ENCODE data around the gene PCNX2. TPM values are rescaled to one million over a fixed set of nuclear protein-coding genes. Genes with fewer than 3 reads are reported as not detected.

The PCNX2 gene
- total RNA-seq, 2 experiments from 2014 or later: 46.4 to 49.4 TPM

- H3K27ac ChIP-seq (ENCODE audit: low read depth in 1 of 2, low read length in 2 of 2): peak within 1 kb of the TSS in 1 of 2 donors; percentile 30
Observed at GRCh38 chr1:233327651-233328141, 32.2 kb upstream of the PCNX2 start, which contains the start of gene MAP3K21. Gene MAP3K21 (plus strand): TSS chr1:233327724. CDS start chr1:233328029, 305 bp downstream.

GRCh38 chr1:233326811-233327650 is 31.5 kb upstream of the PCNX2 start:
- TF ChIP-seq CTCF (IDR thresholded peaks at IDR 0.05): no peak
- H3K27me3 ChIP-seq (ENCODE audit: control insufficient read depth in 1 of 2, insufficient read depth in 2 of 2, low read length in 2 of 2): no peaks in the 10 kb centered on the region
- peaks cover 13% of the 10 kb centered on the region for H3K4me1 ChIP-seq (ENCODE audit: insufficient read depth, low read length)
- Mint-ChIP-seq H3K9me3 (no peaks in the 10 kb centered on the region), H3K27me3 (peaks cover 3% of the 10 kb centered on the region), H3K27ac (peak overlapping the region; percentile 77), H3K4me3 (peak overlapping the region; percentile 94), H3K4me1 (ENCODE audit: low read depth) (peaks cover 11% of the 10 kb centered on the region), H3K36me3 (ENCODE audit: low read depth) (no peaks in the 10 kb centered on the region)
- H3K27ac ChIP-seq (ENCODE audit: low read depth in 1 of 2, low read length in 2 of 2): peak overlapping the region in 1 of 2 donors; percentile 30
- POLR2A ChIA-PET: interaction anchor here (1.4 kb wide), 1 partner anchor 32 kb away, joined by 8 read pairs; the partner anchor contains the start of gene PCNX2
- H3K4me3 ChIP-seq (ENCODE audit: low read length): peak overlapping the region; percentile 49
- ATAC-seq (ENCODE audit: poor library complexity) (peak; percentile 92), DNase-seq (peak; percentile 72 to 98 (median 85))
- CTCF ChIA-PET: interaction anchor here (1.1 kb wide), 1 partner anchor 32 kb away, joined by 3 read pairs; no protein-coding TSS in a partner anchor
- H3K9me3 ChIP-seq (ENCODE audit: control insufficient read depth in 1 of 2, insufficient read depth in 1 of 2, low read length in 2 of 2): no peaks in the 10 kb centered on the region
- no peaks in the 10 kb centered on the region for H3K36me3 ChIP-seq (ENCODE audit: insufficient read depth, low read length)
- intact Hi-C loops (cut with DNase I, micrococcal nuclease): loop anchor here (2.0 to 10.0 kb wide), 3 partner anchors 32 to 1995 kb away; partner anchors contain the start of gene PCNX2 (in 1 of the 2)

More at GRCh38 chr1:233327651-233328141, 32.2 kb upstream of the PCNX2 start, which contains the start of gene MAP3K21:
- Mint-ChIP-seq H3K4me1 (ENCODE audit: low read depth) (peaks cover 11% of the 10 kb centered on the region), H3K36me3 (ENCODE audit: low read depth) (no peaks in the 10 kb centered on the region), H3K9me3 (no peaks in the 10 kb centered on the region), H3K27ac (peak within 1 kb of the TSS; percentile 77), H3K27me3 (peaks cover 9% of the 10 kb centered on the region), H3K4me3 (peak within 1 kb of the TSS; percentile 94)
- no peak for TF ChIP-seq CTCF (IDR thresholded peaks at IDR 0.05)
- intact Hi-C loops (cut with DNase I, micrococcal nuclease): loop anchor here (2.0 to 10.0 kb wide), 3 partner anchors 33 to 1995 kb away; partner anchors contain the start of gene PCNX2 (in 1 of the 2)
- H3K9me3 ChIP-seq (ENCODE audit: control insufficient read depth in 1 of 2, insufficient read depth in 1 of 2, low read length in 2 of 2): no peaks in the 10 kb centered on the region
- peak within 1 kb of the TSS; percentile 49 for H3K4me3 ChIP-seq (ENCODE audit: low read length)
- CTCF ChIA-PET: no interaction called here
- ATAC-seq (ENCODE audit: poor library complexity): peak; percentile 35
- peaks cover 13% of the 10 kb centered on the region for H3K4me1 ChIP-seq (ENCODE audit: insufficient read depth, low read length)
- DNase-seq: no peak
- no peaks in the 10 kb centered on the region for H3K36me3 ChIP-seq (ENCODE audit: insufficient read depth, low read length)
- POLR2A ChIA-PET: interaction anchor here (1.1 to 1.4 kb wide), 2 partner anchors 32 to 57 kb away, joined by 3 to 8 read pairs; partner anchors contain the start of gene PCNX2
- no peaks in the 10 kb centered on the region for H3K27me3 ChIP-seq (ENCODE audit: control insufficient read depth in 1 of 2, insufficient read depth in 2 of 2, low read length in 2 of 2)

- peak overlapping the region; percentile 94 for H3K4me3 Mint-ChIP-seq
- intact Hi-C loops (cut with DNase I, micrococcal nuclease): loop anchor here (2.0 to 10.0 kb wide), 3 partner anchors 32 to 1994 kb away; partner anchors contain the start of gene PCNX2 (in 1 of the 2)
- H3K27me3 Mint-ChIP-seq: no peaks in the 10 kb centered on the region
- Histone ChIP-seq H3K27me3 (ENCODE audit: control insufficient read depth in 1 of 2, insufficient read depth in 2 of 2, low read length in 2 of 2) (no peaks in the 10 kb centered on the region), H3K36me3 (ENCODE audit: insufficient read depth, low read length) (no peaks in the 10 kb centered on the region), H3K9me3 (ENCODE audit: control insufficient read depth in 1 of 2, insufficient read depth in 1 of 2, low read length in 2 of 2) (no peaks in the 10 kb centered on the region), H3K27ac (ENCODE audit: low read depth in 1 of 2, low read length in 2 of 2) (peak overlapping the region in 1 of 2 donors; percentile 30), H3K4me1 (ENCODE audit: insufficient read depth, low read length) (peaks cover 13% of the 10 kb centered on the region), H3K4me3 (ENCODE audit: low read length) (no peak overlapping the region)
- H3K9me3 Mint-ChIP-seq: no peaks in the 10 kb centered on the region
- H3K27ac Mint-ChIP-seq: no peak overlapping the region
- ChIA-PET POLR2A (no interaction called here), CTCF (interaction anchor here (1.1 kb wide), 1 partner anchor 32 kb away, joined by 3 read pairs; no protein-coding TSS in a partner anchor)
- peaks cover 11% of the 10 kb centered on the region for H3K4me1 Mint-ChIP-seq (ENCODE audit: low read depth)
- H3K36me3 Mint-ChIP-seq (ENCODE audit: low read depth): no peaks in the 10 kb centered on the region
- no peak for TF ChIP-seq CTCF (IDR thresholded peaks at IDR 0.05)
- ATAC-seq (ENCODE audit: poor library complexity): no peak
- no peak for DNase-seq
Observed at GRCh38 chr1:233326319-233326718, 30.8 kb upstream of the PCNX2 start.
